Stimulated activated CD8-positive, alpha-beta memory T cell treated with anti-CD3 and anti-CD28 coated beads, Interleukin-15, amount 100 ng/mL, for 4 hours (primary cell): ENCODE results near the gene RPGRIP1L.
"Not testable (repeated sequence)": the region's sequence is repeated elsewhere in the genome, so short reads cannot be mapped to it uniquely, and the experiment has no call there.

Source experiments
- DNase-seq, 2 donors: peaks; one replicate each; pipeline ENCODE4 v3.0.0-alpha.2; 2020; ENCODE audit warnings: low read depth in 2 of 2

RPGRIP1L gene

GRCh38 chr16:53712065-53712464 is 8.4 kb upstream of the RPGRIP1L start:
- no peak for DNase-seq

GRCh38 chr16:53711390-53711789 is 7.7 kb upstream of the RPGRIP1L start:
- no peak for DNase-seq

- DNase-seq = no peak
Measured at GRCh38 chr16:53708490-53708889, 4.8 kb upstream of the RPGRIP1L start.

GRCh38 chr16:53707671-53708070 is 4.0 kb upstream of the RPGRIP1L start:
- no peak for DNase-seq

GRCh38 chr16:53704445-53704813 is 770 bp upstream of the RPGRIP1L start:
- DNase-seq = no peak

- not testable (repeated sequence) for DNase-seq
Measured at GRCh38 chr16:53698271-53698670, 5.4 kb downstream of the RPGRIP1L start.

GRCh38 chr16:53695070-53695469 is 8.6 kb downstream of the RPGRIP1L start:
- no peak for DNase-seq

- DNase-seq = no peak
Measured at GRCh38 chr16:53693320-53693719, 10.3 kb downstream of the RPGRIP1L start.

GRCh38 chr16:53692146-53692545 is 11.5 kb downstream of the RPGRIP1L start:
- DNase-seq = no peak

- no peak for DNase-seq
Measured at GRCh38 chr16:53690771-53691170, 12.9 kb downstream of the RPGRIP1L start.

GRCh38 chr16:53689636-53690035 is 14.0 kb downstream of the RPGRIP1L start:
- DNase-seq = no peak

GRCh38 chr16:53686710-53687109 is 16.9 kb downstream of the RPGRIP1L start:
- DNase-seq = no peak

GRCh38 chr16:53685334-53685733 is 18.3 kb downstream of the RPGRIP1L start:
- DNase-seq = not testable (repeated sequence)

- no peak for DNase-seq
Measured at GRCh38 chr16:53681354-53681753, 22.3 kb downstream of the RPGRIP1L start.

GRCh38 chr16:53680756-53681155 is 22.9 kb downstream of the RPGRIP1L start:
- no peak for DNase-seq

- no peak for DNase-seq
Measured at GRCh38 chr16:53678756-53679343, 24.8 kb downstream of the RPGRIP1L start.

GRCh38 chr16:53678155-53678554 is 25.5 kb downstream of the RPGRIP1L start:
- no peak for DNase-seq

GRCh38 chr16:53673189-53673588 is 30.5 kb downstream of the RPGRIP1L start:
- DNase-seq = no peak

GRCh38 chr16:53672461-53672860 is 31.2 kb downstream of the RPGRIP1L start:
- DNase-seq = no peak

GRCh38 chr16:53668869-53669268 is 34.8 kb downstream of the RPGRIP1L start:
- no peak for DNase-seq

GRCh38 chr16:53666786-53667415 is 36.8 kb downstream of the RPGRIP1L start:
- DNase-seq = no peak

- DNase-seq = no peak
Measured at GRCh38 chr16:53664724-53665345, 38.8 kb downstream of the RPGRIP1L start.

GRCh38 chr16:53662072-53662471 is 41.6 kb downstream of the RPGRIP1L start:
- no peak for DNase-seq
